GM21717 (cell line): Measurements from ENCODE around the gene GAGE1.
"Not testable (repeated sequence)": the region's sequence is repeated elsewhere in the genome, so short reads cannot be mapped to it uniquely, and the experiment has no call there.

Experiments used
- ATAC-seq: cut with Tn5 transposase; IDR thresholded peaks from one replicate; pipeline ENCODE4 v1.9.1; 2021; ENCODE audit warnings: mild to moderate bottlenecking, moderate library complexity; ENCODE audit not compliant: unreplicated experiment

Gene GAGE1

GRCh38 chrX:49598720-49599119 is at the start of gene GAGE1:
GAGE1 (plus strand) TSS chrX:49599020; CDS start chrX:49600175, 1,155 bp downstream.
- ATAC-seq, result not testable (repeated sequence)

DNA sequence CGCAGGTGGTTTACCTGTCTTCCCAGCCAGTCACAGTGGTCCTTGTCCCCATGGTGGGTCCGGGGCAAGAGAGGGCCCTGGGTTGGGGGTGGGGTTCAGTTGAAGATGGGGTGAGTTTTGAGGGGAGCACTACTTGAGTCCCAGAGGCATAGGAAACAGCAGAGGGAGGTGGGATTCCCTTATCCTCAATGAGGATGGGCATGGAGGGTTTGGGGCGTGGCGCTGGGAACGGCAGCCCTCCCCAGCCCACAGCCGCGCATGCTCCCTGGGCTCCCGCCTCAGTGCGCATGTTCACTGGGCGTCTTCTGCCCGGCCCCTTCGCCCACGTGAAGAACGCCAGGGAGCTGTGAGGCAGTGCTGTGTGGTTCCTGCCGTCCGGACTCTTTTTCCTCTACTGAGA is 47.8 kb upstream of the GAGE1 start, which contains the start of gene GAGE12E:
GAGE12E (plus strand) TSS at position 301 of the 400 bp plus-strand sequence. CDS start 1,155 bp downstream, outside the sequence.
- not testable (repeated sequence) for ATAC-seq

DNA sequence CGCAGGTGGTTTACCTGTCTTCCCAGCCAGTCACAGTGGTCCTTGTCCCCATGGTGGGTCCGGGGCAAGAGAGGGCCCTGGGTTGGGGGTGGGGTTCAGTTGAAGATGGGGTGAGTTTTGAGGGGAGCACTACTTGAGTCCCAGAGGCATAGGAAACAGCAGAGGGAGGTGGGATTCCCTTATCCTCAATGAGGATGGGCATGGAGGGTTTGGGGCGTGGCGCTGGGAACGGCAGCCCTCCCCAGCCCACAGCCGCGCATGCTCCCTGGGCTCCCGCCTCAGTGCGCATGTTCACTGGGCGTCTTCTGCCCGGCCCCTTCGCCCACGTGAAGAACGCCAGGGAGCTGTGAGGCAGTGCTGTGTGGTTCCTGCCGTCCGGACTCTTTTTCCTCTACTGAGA is 38.3 kb upstream of the GAGE1 start, which contains the start of gene GAGE12F:
GAGE12F (plus strand) TSS at position 301 of the 400 bp plus-strand sequence. CDS start 1,155 bp downstream, outside the sequence.
- ATAC-seq, result not testable (repeated sequence)

GRCh38 chrX:49568728-49569127 is 30.1 kb upstream of the GAGE1 start:
- ATAC-seq, result not testable (repeated sequence)

DNA sequence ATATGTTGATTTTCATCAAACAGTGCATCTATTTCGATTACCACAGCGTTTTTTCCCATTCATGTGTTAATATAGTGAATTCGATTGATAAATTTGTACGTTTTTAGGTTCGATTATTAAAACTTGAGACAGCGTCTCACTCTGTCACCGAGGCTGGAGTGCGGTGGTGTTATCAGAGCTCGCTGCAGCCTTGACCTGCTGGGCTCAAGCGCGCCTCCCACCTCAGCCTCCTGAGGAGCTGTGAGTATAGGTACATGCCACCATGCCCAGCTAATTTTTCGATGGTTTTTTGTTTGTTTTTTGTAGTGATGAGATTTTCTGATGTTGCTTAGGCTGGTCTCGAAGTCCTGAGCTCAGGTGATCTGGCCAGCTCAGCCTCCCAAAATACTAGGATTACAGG is 29.7 kb upstream of the GAGE1 start:
- ATAC-seq, result not testable (repeated sequence)

- not testable (repeated sequence) for ATAC-seq
Observed at GRCh38 chrX:49570100-49570499, 28.7 kb upstream of the GAGE1 start, which contains the start of gene GAGE12G. GAGE12G (plus strand) TSS chrX:49570400; CDS start chrX:49571555, 1,155 bp downstream.

DNA sequence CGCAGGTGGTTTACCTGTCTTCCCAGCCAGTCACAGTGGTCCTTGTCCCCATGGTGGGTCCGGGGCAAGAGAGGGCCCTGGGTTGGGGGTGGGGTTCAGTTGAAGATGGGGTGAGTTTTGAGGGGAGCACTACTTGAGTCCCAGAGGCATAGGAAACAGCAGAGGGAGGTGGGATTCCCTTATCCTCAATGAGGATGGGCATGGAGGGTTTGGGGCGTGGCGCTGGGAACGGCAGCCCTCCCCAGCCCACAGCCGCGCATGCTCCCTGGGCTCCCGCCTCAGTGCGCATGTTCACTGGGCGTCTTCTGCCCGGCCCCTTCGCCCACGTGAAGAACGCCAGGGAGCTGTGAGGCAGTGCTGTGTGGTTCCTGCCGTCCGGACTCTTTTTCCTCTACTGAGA is 19.2 kb upstream of the GAGE1 start, which contains the start of gene GAGE12H:
GAGE12H (plus strand) TSS at position 301 of the 400 bp plus-strand sequence. CDS start 1,155 bp downstream, outside the sequence.
- not testable (repeated sequence) for ATAC-seq

GRCh38 chrX:49589196-49589595 is 9.6 kb upstream of the GAGE1 start, which contains the start of gene GAGE2A:
GAGE2A (plus strand) TSS chrX:49589496; CDS start chrX:49590651, 1,155 bp downstream.
- not testable (repeated sequence) for ATAC-seq

DNA sequence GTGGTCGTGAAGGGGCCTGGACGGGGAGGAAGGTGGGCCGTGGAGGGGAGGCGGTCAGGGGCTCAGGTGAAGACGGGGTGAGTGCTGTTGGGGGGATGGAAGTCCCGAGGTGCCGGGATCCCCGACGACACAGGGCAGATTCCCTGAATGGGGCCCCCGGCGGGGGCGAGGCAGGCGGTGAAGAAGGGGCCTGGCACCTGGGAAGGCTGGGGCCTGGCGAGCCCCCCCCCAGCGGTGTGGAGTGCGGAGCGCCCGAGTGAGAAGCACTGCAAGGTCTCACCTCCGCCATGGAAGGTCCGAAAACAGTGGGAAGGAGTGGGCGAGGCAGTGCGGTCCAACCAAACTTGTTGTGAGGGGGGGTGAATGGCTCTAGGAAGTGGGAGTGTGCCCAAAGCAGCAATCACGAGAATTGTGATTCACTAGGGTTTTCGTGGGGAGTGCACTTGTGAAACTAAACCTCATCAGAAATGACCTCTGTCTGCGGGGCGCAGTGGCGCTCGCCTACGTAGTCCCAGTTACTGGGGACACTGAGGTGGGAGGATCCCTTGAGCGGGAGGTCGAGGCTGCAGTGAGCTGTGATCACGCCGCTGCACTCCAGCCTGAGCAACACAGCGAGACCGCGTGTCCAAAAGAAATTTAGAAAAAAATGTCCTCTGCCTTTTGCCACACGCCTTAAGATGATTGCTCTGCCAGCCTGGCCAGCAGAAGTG is 8.9 kb upstream of the GAGE1 start:
- ATAC-seq, result not testable (repeated sequence)

DNA sequence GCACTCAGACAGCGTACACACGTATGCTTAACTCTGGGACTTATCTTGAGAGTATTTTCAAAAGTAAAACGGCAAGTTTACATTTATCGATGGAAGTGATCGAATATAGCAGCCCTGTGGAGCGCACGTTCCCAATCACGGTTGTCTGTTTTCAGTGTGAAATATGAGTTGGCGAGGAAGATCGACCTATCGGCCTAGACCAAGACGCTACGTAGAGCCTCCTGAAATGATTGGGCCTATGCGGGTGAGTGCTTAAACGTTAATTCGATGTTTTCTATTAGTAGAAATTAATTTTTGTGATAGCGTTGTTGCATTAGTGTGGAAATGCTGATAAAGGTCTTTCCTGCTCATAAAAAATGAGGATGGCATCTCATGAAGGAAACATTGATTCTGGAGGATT is 8.3 kb upstream of the GAGE1 start:
- ATAC-seq, result not testable (repeated sequence)

GRCh38 chrX:49610718-49611310 is 12.0 kb downstream of the GAGE1 start:
- ATAC-seq, result no peak

DNA sequence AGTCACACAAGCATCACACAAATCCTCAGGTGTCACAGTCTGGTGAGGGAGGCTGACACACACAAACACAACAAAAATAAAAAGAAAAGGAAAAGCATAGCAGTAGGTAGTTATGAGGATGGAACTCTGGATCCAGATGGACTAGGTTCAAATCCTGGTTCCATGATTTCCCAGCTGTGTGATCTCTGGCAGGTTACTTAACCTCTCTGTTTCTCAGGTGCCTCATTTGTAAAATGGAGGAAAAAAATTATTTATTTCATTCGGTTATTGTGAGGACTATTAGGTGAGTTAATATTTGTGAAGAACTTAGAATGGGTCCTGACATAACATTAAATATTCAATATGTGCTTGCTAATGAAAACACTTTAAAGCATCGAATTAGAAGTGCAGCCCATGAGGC is 19.8 kb downstream of the GAGE1 start:
- no peak for ATAC-seq

DNA sequence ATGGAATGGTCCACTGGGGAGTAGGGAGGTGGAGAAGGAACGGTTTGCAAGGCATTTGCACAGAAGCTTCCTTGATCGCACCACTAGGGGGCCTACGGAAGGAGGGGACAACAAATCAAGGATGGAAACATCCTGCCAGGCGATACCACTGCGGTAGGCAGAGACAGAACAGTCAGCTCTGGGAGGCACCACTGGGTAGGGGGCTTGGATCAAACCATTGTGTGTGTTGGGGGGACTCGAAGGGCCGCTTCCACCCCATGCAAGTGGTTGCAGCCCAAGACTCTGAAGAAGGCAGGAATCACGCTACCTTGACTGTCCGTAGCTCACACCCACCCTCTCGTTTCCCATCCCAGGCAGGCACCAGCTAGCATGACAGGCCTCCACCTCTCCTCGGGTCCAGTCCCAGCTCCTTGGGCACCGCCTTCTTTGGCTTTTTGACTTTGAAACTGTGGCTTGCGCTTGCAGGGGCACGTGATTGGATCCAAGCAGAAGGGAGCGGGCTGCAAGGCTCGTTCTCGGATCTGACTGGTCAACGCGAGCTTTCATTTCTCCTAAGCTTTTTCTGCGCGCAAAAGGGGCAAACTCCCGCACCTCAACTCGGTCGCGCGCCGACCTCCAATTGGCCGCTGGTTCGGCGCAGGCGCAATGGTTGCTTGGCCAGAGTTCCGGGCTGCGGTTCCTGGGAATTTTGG is 28.4 kb downstream of the GAGE1 start:
- ATAC-seq, result no peak

GRCh38 chrX:49644991-49645637 is 46.3 kb downstream of the GAGE1 start:
- no peak for ATAC-seq

DNA sequence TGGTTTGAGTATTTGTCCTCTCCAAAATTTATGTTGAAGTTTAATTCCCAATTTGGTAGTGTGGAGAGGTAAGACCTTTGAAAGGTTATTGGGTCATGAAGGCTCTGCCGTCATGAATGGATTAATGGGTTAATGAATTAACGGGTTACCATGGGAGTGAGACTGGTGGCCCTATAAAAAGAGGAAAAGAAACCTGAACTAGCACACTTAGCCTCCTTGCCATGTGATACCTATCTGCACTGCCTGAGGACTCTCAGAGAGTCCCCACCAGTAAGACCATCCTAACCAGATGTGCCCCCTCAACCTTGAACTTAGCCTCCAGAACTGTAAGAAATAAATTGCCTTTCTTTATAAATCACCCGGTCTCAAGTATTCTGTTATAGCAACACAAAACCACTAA is 57.7 kb downstream of the GAGE1 start:
- ATAC-seq, result no peak
